ENCODE results near the gene ARHGAP26. TPM values are rescaled to one million over a fixed set of nuclear protein-coding genes. Genes with fewer than 3 reads are reported as not detected.

ARHGAP26 gene
- total RNA-seq, 1 donor from 2014 or later: 18.7 TPM

- H3K27ac Mint-ChIP-seq: peak overlapping the region; percentile 92
- DNase-seq (ENCODE audit: extremely low spot score, unreplicated experiment): no peak
- H3K27me3 Mint-ChIP-seq: no peaks in the 10 kb centered on the region
- TF ChIP-seq CTCF (conservative IDR thresholded peaks at IDR 0.05): no peak
- H3K9me3 Mint-ChIP-seq: no peaks in the 10 kb centered on the region
- H3K4me3 Mint-ChIP-seq: peak overlapping the region; percentile 72
- peaks cover 39% of the 10 kb centered on the region for H3K4me1 Mint-ChIP-seq (ENCODE audit: unreplicated experiment)
- H3K36me3 Mint-ChIP-seq: no peaks in the 10 kb centered on the region
These were observed 94.4 kb downstream of the ARHGAP26 start for GRCh38 chr5:142864290-142865260.

GRCh38 chr5:142865631-142866030, 95.5 kb downstream of the ARHGAP26 start:
- H3K9me3 Mint-ChIP-seq: no peaks in the 10 kb centered on the region
- DNase-seq (ENCODE audit: extremely low spot score, unreplicated experiment): no peak
- peaks cover 47% of the 10 kb centered on the region for H3K4me1 Mint-ChIP-seq (ENCODE audit: unreplicated experiment)
- TF ChIP-seq CTCF (conservative IDR thresholded peaks at IDR 0.05): no peak
- H3K36me3 Mint-ChIP-seq: no peaks in the 10 kb centered on the region
- peak overlapping the region; percentile 25 for H3K27ac Mint-ChIP-seq
- H3K27me3 Mint-ChIP-seq: no peaks in the 10 kb centered on the region
- no peak overlapping the region for H3K4me3 Mint-ChIP-seq

DNA sequence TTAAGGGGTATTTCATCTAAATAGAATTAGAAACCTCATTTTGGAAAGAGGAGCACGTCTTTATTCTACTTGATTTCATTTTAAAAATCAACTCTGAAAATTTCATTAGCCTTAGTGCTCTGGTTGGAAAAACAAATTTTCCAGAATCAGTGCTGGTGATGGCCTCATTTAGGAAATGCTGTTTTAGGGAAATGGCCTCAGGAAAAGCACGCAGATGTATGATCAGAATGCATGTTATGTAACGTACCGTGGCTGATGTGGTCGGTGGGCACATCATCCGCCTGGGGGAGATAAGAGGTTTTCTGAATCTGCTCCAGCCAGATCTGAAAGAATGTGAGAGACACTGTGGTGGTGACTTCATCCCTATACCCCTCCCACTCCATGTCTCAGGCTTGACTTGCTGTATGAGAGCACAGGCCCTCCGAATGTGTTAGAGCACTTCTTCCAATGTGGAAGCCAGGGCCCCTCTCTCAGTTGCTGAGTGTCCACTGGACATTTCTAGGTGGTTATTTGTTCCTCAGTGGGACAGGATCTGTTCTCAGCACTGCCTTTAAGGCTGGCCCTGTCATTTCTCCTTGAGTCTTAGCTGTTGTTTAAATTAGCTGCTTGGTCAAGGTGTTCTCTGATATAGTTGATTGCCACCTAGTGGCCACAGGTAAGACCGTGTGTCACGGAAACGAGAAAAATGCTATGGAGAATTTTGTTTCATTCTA, 96.5 kb downstream of the ARHGAP26 start:
- Mint-ChIP-seq H3K9me3 (no peaks in the 10 kb centered on the region), H3K36me3 (no peaks in the 10 kb centered on the region), H3K27ac (peak overlapping the region; percentile 86), H3K4me1 (ENCODE audit: unreplicated experiment) (peaks cover 50% of the 10 kb centered on the region), H3K27me3 (no peaks in the 10 kb centered on the region), H3K4me3 (peak overlapping the region; percentile 59)
- no peak for DNase-seq (ENCODE audit: extremely low spot score, unreplicated experiment)
- TF ChIP-seq CTCF (conservative IDR thresholded peaks at IDR 0.05): peak; percentile 81

GRCh38 chr5:142869886-142870285, 99.7 kb downstream of the ARHGAP26 start:
- peaks cover 48% of the 10 kb centered on the region for H3K4me1 Mint-ChIP-seq (ENCODE audit: unreplicated experiment)
- H3K36me3 Mint-ChIP-seq: no peaks in the 10 kb centered on the region
- DNase-seq (ENCODE audit: extremely low spot score, unreplicated experiment): no peak
- no peaks in the 10 kb centered on the region for H3K27me3 Mint-ChIP-seq
- H3K4me3 Mint-ChIP-seq: no peak overlapping the region
- no peak for TF ChIP-seq CTCF (conservative IDR thresholded peaks at IDR 0.05)
- H3K9me3 Mint-ChIP-seq: no peaks in the 10 kb centered on the region
- no peak overlapping the region for H3K27ac Mint-ChIP-seq

- DNase-seq (ENCODE audit: extremely low spot score, unreplicated experiment): no peak
- H3K4me1 Mint-ChIP-seq (ENCODE audit: unreplicated experiment): peaks cover 45% of the 10 kb centered on the region
- no peak overlapping the region for H3K27ac Mint-ChIP-seq
- TF ChIP-seq CTCF (conservative IDR thresholded peaks at IDR 0.05): no peak
- H3K9me3 Mint-ChIP-seq: no peaks in the 10 kb centered on the region
- no peaks in the 10 kb centered on the region for H3K36me3 Mint-ChIP-seq
- H3K27me3 Mint-ChIP-seq: no peaks in the 10 kb centered on the region
- H3K4me3 Mint-ChIP-seq: no peak overlapping the region
These were observed 100.6 kb downstream of the ARHGAP26 start for GRCh38 chr5:142870532-142871362.

Measured in type B pancreatic cell (in vitro differentiated cells).